Mesenchymal stem cell (in vitro differentiated cells and primary cell): ENCODE results near the gene FIGN.

Experiments
- DNase-seq: peaks from one replicate; pipeline ENCODE4 v3.0.0-alpha.2; 2013
- H2AFZ ChIP-seq: one replicate; pipeline ENCODE4 v1.6.1; 2013; ENCODE audit warnings: low read depth, mild to moderate bottlenecking, control low read depth, inconsistent platforms, low read length, moderate library complexity
- H2AK5ac ChIP-seq: 2 replicates; pipeline ENCODE4 v1.6.1; 2013; ENCODE audit warnings: low read length, moderate library complexity, mild to moderate bottlenecking, inconsistent platforms; ENCODE audit not compliant: severe bottlenecking
- H2BK120ac ChIP-seq: one replicate; pipeline ENCODE4 v1.6.1; 2013; ENCODE audit warnings: low read depth, mild to moderate bottlenecking, inconsistent platforms, low read length, moderate library complexity
- H2BK12ac ChIP-seq, 2 experiments: one replicate each; pipeline ENCODE4 v1.6.1; 2013; ENCODE audit warnings: inconsistent platforms in 2 of 2, low read length in 2 of 2, mild to moderate bottlenecking in 2 of 2, moderate library complexity in 2 of 2, control low read depth in 1 of 2
- H2BK15ac ChIP-seq: one replicate; pipeline ENCODE4 v1.6.1; 2013; ENCODE audit warnings: mild to moderate bottlenecking, low read depth, inconsistent platforms; ENCODE audit not compliant: poor library complexity, severe bottlenecking
- H2BK5ac ChIP-seq: 2 replicates; pipeline ENCODE4 v1.6.1; 2013; ENCODE audit warnings: low read depth, mild to moderate bottlenecking, low read length, control low read depth, inconsistent platforms; ENCODE audit not compliant: poor library complexity, severe bottlenecking
- H3K14ac ChIP-seq, 2 experiments: one replicate each; pipeline ENCODE4 v1.6.1; 2013; ENCODE audit warnings: inconsistent platforms in 2 of 2, low read length in 2 of 2, control low read depth in 1 of 2, mild to moderate bottlenecking in 1 of 2, moderate library complexity in 1 of 2
- H3K18ac ChIP-seq, 2 experiments: one replicate each; pipeline ENCODE4 v1.6.1; 2013; ENCODE audit warnings: inconsistent platforms in 2 of 2, low read length in 2 of 2, control low read depth in 1 of 2, low read depth in 1 of 2, mild to moderate bottlenecking in 1 of 2
- H3K23ac ChIP-seq, 2 experiments: one replicate each; pipeline ENCODE4 v1.6.1; 2013; ENCODE audit warnings: inconsistent platforms in 2 of 2, low read length in 2 of 2, mild to moderate bottlenecking in 2 of 2, moderate library complexity in 2 of 2, control low read depth in 1 of 2
- H3K27ac ChIP-seq: 2 replicates; pipeline ENCODE4 v1.5.1; 2013; ENCODE audit warnings: mild to moderate bottlenecking, moderate library complexity, low read length, control low read depth, inconsistent platforms; ENCODE audit not compliant: poor library complexity, severe bottlenecking
- H3K27me3 ChIP-seq, 2 experiments: 2 replicates each; pipeline versions ENCODE4 v1.6.1 to v1.7.0; 2013; ENCODE audit warnings: low read length in 2 of 2, mild to moderate bottlenecking in 2 of 2, moderate library complexity in 2 of 2, control low read depth in 1 of 2, inconsistent platforms in 1 of 2; ENCODE audit not compliant: control insufficient read depth in 1 of 2, insufficient read depth in 1 of 2
- H3K36me3 ChIP-seq, 2 experiments: 2 replicates each; pipeline versions ENCODE4 v1.6.1 to v1.7.0; 2013; ENCODE audit warnings: low read length in 2 of 2, control low read depth in 1 of 2, inconsistent platforms in 1 of 2, low read depth in 1 of 2, mild to moderate bottlenecking in 1 of 2; ENCODE audit not compliant: insufficient read depth in 2 of 2, control insufficient read depth in 1 of 2
- H3K4ac ChIP-seq, 2 experiments: one replicate each; pipeline ENCODE4 v1.6.1; 2013; ENCODE audit warnings: inconsistent platforms in 2 of 2, low read length in 2 of 2, mild to moderate bottlenecking in 2 of 2, moderate library complexity in 2 of 2, control low read depth in 1 of 2, low read depth in 1 of 2
- H3K4me1 ChIP-seq: 2 replicates; pipeline ENCODE4 v1.6.1; 2013; ENCODE audit warnings: low read depth, low read length, control low read depth; ENCODE audit not compliant: control insufficient read depth, insufficient read depth
- H3K4me2 ChIP-seq: 2 replicates; pipeline ENCODE4 v1.6.1; 2013; ENCODE audit warnings: low read length, mild to moderate bottlenecking, inconsistent platforms; ENCODE audit not compliant: poor library complexity, severe bottlenecking
- H3K4me3 ChIP-seq, 2 experiments: 2 replicates each; pipeline versions ENCODE4 v1.5.1 to v1.7.0; 2013; ENCODE audit warnings: low read length in 2 of 2, mild to moderate bottlenecking in 2 of 2, control low read depth in 1 of 2, low read depth in 1 of 2; ENCODE audit not compliant: insufficient read depth in 1 of 2
- H3K79me1 ChIP-seq: replicated peaks from 2 replicates; pipeline ENCODE4 v1.6.1; 2013; ENCODE audit warnings: mild to moderate bottlenecking, control low read depth, low read length, inconsistent platforms; ENCODE audit not compliant: poor library complexity, severe bottlenecking
- H3K9ac ChIP-seq: 2 replicates; pipeline ENCODE4 v1.7.0; 2013; ENCODE audit warnings: mild to moderate bottlenecking, low read length, moderate library complexity
- H3K9me3 ChIP-seq: 2 replicates; pipeline ENCODE4 v1.7.0; 2013; ENCODE audit warnings: mild to moderate bottlenecking, low read length; ENCODE audit not compliant: control insufficient read depth
- H4K8ac ChIP-seq: one replicate; pipeline ENCODE4 v1.6.1; 2013; ENCODE audit warnings: inconsistent platforms, mild to moderate bottlenecking, low read length, moderate library complexity
- H4K91ac ChIP-seq: one replicate; pipeline ENCODE4 v1.6.1; 2013; ENCODE audit warnings: mild to moderate bottlenecking, low read length, inconsistent platforms
- WGBS: methylation state at CpG from one replicate; pipeline ENCODE4 v1.1.7; 2013; ENCODE audit warnings: mixed read lengths; 5-methylcytosine and 5-hydroxymethylcytosine counted together

Gene FIGN

DNA sequence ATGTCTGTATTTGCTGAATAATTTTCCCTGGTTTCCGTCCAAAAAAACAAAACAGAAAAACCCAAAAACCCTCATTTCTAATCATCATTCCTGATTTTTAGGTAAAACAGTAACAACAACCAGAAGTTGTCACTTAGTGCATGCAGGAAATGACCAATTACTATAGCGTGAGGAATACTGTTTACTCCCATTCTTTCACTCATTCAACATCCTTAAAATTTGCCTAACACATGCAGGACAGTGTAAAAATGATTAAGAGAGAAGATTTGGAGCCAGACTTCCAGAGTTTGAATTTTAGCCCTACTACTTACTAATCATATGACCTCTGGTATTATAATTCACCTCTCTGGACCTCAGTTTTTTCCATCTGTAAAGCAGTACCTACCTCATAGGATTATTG, 83.1 kb downstream of the FIGN start:
- H2AK5ac ChIP-seq = no peak overlapping the region
- H3K27ac ChIP-seq = no peak overlapping the region
- no peak overlapping the region for H2BK120ac ChIP-seq
- no peak overlapping the region for H2BK5ac ChIP-seq
- H3K4me2 ChIP-seq = no peak overlapping the region
- H3K79me1 ChIP-seq = peaks cover 13% of the 10 kb centered on the region
- H2BK12ac ChIP-seq = no peak overlapping the region
- no peak overlapping the region for H2BK15ac ChIP-seq
- H3K4me3 ChIP-seq = no peak overlapping the region
- no peaks in the 10 kb centered on the region for H3K27me3 ChIP-seq
- no peak overlapping the region for H4K8ac ChIP-seq
- no peak overlapping the region for H3K14ac ChIP-seq
- WGBS = 14% methylated on average over 2 of the region's 2 CpGs
- H3K36me3 ChIP-seq = peaks cover 0 to 5% of the 10 kb centered on the region in 2 experiments
- H3K18ac ChIP-seq = no peak overlapping the region
- H3K23ac ChIP-seq = no peak overlapping the region
- no peak overlapping the region for H3K4ac ChIP-seq
- peak; percentile 40 for DNase-seq
- H3K9me3 ChIP-seq = no peaks in the 10 kb centered on the region
- no peak overlapping the region for H3K9ac ChIP-seq
- H2AFZ ChIP-seq = no peak overlapping the region
- no peak overlapping the region for H4K91ac ChIP-seq
- peaks cover 4% of the 10 kb centered on the region for H3K4me1 ChIP-seq

DNA sequence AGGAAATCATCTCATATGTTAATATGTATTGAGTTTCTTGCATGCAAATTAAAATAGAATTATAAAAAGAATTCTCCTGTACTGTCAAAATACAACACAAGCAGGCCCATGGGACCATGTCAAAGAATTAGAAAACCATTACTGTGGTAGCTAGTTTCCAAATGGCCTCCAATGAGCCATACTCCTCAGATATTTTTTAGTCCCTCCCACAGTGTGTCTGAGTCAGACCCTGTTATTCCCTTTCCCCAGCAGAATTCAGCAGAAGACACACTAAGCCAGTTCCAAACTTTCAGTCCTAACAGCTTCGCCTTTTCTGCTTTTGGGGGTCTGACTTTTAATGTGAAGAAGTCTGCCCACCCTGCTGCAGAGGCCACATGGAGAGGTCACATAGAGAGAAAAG, 86.7 kb downstream of the FIGN start:
- Histone ChIP-seq H3K4me1 (peaks cover 4% of the 10 kb centered on the region), H2BK120ac (no peak overlapping the region), H3K27me3 (no peaks in the 10 kb centered on the region), H3K27ac (no peak overlapping the region), H3K9me3 (no peaks in the 10 kb centered on the region), H2AFZ (no peak overlapping the region), H4K91ac (no peak overlapping the region), H3K14ac (no peak overlapping the region), H3K23ac (no peak overlapping the region), H3K36me3 (peaks cover 0 to 5% of the 10 kb centered on the region in 2 experiments), H2BK5ac (no peak overlapping the region), H2BK15ac (no peak overlapping the region), H3K9ac (no peak overlapping the region), H3K18ac (peak overlapping the region in 1 of 2 experiments; percentile 54), H2BK12ac (no peak overlapping the region), H2AK5ac (peak overlapping the region; percentile 74), H3K4ac (no peak overlapping the region), H3K79me1 (peaks cover 9% of the 10 kb centered on the region), H3K4me3 (no peak overlapping the region), H4K8ac (no peak overlapping the region), H3K4me2 (no peak overlapping the region)
- 100% methylated on average over 1 of the region's 1 CpG for WGBS
- peak; percentile 29 for DNase-seq

DNA sequence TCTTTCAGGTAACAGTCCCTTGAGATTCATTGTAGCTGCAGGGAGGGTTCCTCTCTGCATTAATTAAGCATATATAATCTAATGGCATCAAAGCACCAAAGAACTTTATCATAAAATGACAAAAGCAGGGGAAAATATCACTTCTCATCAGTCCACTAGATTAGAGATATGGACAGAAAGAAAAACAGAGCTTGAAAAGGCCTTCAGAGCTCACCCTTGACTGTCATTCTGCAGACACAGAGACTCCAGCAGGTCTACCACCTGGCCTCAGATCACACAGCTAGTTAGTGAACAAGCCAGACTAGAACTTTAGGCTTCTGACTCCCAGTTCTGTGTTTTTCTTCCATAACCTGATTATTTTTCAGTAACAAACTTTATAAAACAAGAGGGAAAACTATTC, 88.5 kb downstream of the FIGN start:
- no peak overlapping the region for H3K4me3 ChIP-seq
- H2AFZ ChIP-seq = no peak overlapping the region
- H3K27ac ChIP-seq = no peak overlapping the region
- no peaks in the 10 kb centered on the region for H3K27me3 ChIP-seq
- no peak overlapping the region for H2BK5ac ChIP-seq
- H2BK15ac ChIP-seq = no peak overlapping the region
- peaks cover 10% of the 10 kb centered on the region for H3K79me1 ChIP-seq
- no peak for DNase-seq
- no peak overlapping the region for H2BK12ac ChIP-seq
- no peak overlapping the region for H2AK5ac ChIP-seq
- H4K8ac ChIP-seq = no peak overlapping the region
- H3K14ac ChIP-seq = no peak overlapping the region
- no peaks in the 10 kb centered on the region for H3K9me3 ChIP-seq
- H3K4me2 ChIP-seq = no peak overlapping the region
- no peak overlapping the region for H3K18ac ChIP-seq
- peaks cover 4% of the 10 kb centered on the region for H3K4me1 ChIP-seq
- no peak overlapping the region for H3K4ac ChIP-seq
- no peak overlapping the region for H3K9ac ChIP-seq
- no peak overlapping the region for H3K23ac ChIP-seq
- H2BK120ac ChIP-seq = no peak overlapping the region
- no peak overlapping the region for H4K91ac ChIP-seq
- peaks cover 0 to 5% of the 10 kb centered on the region in 2 experiments for H3K36me3 ChIP-seq

DNA sequence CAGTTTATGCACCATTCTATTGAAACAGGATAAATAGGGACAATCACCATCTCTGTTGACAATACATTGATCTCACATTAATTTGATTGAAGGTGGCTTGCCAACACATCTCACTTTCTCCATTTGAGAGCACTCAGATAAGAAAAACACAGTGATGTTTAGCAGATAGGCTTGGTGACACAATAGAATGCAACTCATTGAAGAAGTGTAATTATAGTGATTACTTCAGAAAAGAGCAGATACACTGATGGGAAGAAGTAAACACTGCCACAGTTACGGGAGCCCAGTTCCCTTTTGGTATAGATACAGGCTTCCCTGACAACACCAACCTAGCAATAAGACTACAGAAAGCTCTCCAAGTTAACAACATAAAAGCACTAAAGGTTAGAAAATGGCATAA, 89.1 kb downstream of the FIGN start:
- no peak overlapping the region for H4K8ac ChIP-seq
- H3K27ac ChIP-seq = no peak overlapping the region
- no peak overlapping the region for H4K91ac ChIP-seq
- no peak overlapping the region for H2BK5ac ChIP-seq
- H3K4me3 ChIP-seq = no peak overlapping the region
- WGBS = 44% methylated on average over 1 of the region's 1 CpG
- H3K9me3 ChIP-seq = no peaks in the 10 kb centered on the region
- H2BK12ac ChIP-seq = no peak overlapping the region
- no peak overlapping the region for H3K23ac ChIP-seq
- H2AFZ ChIP-seq = no peak overlapping the region
- H2AK5ac ChIP-seq = no peak overlapping the region
- H3K4ac ChIP-seq = no peak overlapping the region
- no peak overlapping the region for H3K9ac ChIP-seq
- peaks cover 9% of the 10 kb centered on the region for H3K79me1 ChIP-seq
- H3K18ac ChIP-seq = no peak overlapping the region
- no peak overlapping the region for H2BK120ac ChIP-seq
- H3K4me1 ChIP-seq = peaks cover 4% of the 10 kb centered on the region
- H2BK15ac ChIP-seq = no peak overlapping the region
- H3K27me3 ChIP-seq = no peaks in the 10 kb centered on the region
- no peak overlapping the region for H3K14ac ChIP-seq
- DNase-seq = peak; percentile 19
- peaks cover 0 to 5% of the 10 kb centered on the region in 2 experiments for H3K36me3 ChIP-seq
- H3K4me2 ChIP-seq = no peak overlapping the region
